NCI-H774 (cell line): ENCODE results near the gene MVB12B.

Source experiments
- DNase-seq: peaks from one replicate; lab custom pipeline; 2025; lab: John Stamatoyannopoulos, UW

Gene MVB12B

GRCh38 chr9:126453156-126453963 lies 126.7 kb downstream of the MVB12B start:
- no peak for DNase-seq

- DNase-seq = no peak
These were observed 127.6 kb downstream of the MVB12B start for GRCh38 chr9:126454215-126454614.

GRCh38 chr9:126454795-126455194 lies 128.2 kb downstream of the MVB12B start:
- no peak for DNase-seq

- DNase-seq = no peak
These were observed 130.0 kb downstream of the MVB12B start for GRCh38 chr9:126456441-126457174.

GRCh38 chr9:126457175-126457547 lies 130.5 kb downstream of the MVB12B start:
- no peak for DNase-seq

- DNase-seq = no peak
These were observed 131.3 kb downstream of the MVB12B start for GRCh38 chr9:126457890-126458289.

GRCh38 chr9:126459126-126459525 lies 132.5 kb downstream of the MVB12B start:
- DNase-seq = no peak

GRCh38 chr9:126459546-126459945 lies 132.9 kb downstream of the MVB12B start:
- DNase-seq = no peak

- no peak for DNase-seq
These were observed 133.6 kb downstream of the MVB12B start for GRCh38 chr9:126459965-126460843.

GRCh38 chr9:126461029-126461428 lies 134.4 kb downstream of the MVB12B start:
- no peak for DNase-seq

GRCh38 chr9:126461608-126462007 lies 135.0 kb downstream of the MVB12B start:
- DNase-seq = no peak

GRCh38 chr9:126462617-126463016 lies 136.0 kb downstream of the MVB12B start:
- DNase-seq = no peak

GRCh38 chr9:126463426-126463825 lies 136.8 kb downstream of the MVB12B start:
- DNase-seq = no peak

- DNase-seq = no peak
These were observed 138.2 kb downstream of the MVB12B start for GRCh38 chr9:126464694-126465441.

GRCh38 chr9:126465977-126466376 lies 139.3 kb downstream of the MVB12B start:
- DNase-seq = no peak

- DNase-seq = no peak
These were observed 141.7 kb downstream of the MVB12B start for GRCh38 chr9:126468141-126468825.

- no peak for DNase-seq
These were observed 143.8 kb downstream of the MVB12B start for GRCh38 chr9:126470241-126470993.

GRCh38 chr9:126471084-126471624 lies 144.5 kb downstream of the MVB12B start:
- DNase-seq = no peak

- no peak for DNase-seq
These were observed 145.7 kb downstream of the MVB12B start for GRCh38 chr9:126472198-126472947.
